ENCODE data around the gene ISG15.

DNA sequence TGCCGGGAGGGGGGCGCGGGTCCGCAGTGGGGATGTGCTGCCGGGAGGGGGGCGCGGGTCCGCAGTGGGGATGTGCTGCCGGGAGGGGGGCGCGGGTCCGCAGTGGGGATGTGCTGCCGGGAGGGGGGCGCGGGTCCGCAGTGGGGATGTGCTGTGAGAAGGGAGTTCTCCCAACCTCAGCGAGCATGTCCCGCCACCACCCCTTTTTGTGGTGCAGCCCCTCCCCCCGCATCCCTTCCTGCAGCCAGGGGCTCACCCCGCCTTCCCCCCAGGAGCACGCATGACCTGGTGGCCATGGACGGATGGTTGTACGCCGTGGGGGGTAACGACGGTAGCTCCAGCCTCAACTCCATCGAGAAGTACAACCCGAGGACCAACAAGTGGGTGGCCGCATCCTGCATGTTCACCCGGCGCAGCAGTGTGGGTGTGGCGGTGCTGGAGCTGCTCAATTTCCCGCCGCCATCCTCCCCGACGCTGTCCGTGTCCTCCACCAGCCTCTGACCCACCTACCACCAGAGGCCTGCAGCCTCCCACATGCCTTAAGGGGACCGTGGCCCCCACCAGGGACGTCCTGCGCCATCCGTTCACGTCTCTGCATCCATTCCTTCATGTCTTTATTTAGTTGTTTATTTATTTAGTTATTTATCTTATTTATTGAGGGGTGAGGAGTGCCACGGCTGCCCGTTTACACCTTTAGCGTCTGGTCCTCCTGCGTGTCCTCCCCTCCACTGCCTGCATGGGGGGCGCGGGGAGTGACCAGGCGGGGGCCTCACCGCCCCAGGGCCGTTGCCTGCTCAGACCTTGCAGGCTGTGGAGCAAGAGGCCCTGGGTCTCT lies 48.4 kb upstream of the ISG15 start:
- TF ChIP-seq, protein P1, sequence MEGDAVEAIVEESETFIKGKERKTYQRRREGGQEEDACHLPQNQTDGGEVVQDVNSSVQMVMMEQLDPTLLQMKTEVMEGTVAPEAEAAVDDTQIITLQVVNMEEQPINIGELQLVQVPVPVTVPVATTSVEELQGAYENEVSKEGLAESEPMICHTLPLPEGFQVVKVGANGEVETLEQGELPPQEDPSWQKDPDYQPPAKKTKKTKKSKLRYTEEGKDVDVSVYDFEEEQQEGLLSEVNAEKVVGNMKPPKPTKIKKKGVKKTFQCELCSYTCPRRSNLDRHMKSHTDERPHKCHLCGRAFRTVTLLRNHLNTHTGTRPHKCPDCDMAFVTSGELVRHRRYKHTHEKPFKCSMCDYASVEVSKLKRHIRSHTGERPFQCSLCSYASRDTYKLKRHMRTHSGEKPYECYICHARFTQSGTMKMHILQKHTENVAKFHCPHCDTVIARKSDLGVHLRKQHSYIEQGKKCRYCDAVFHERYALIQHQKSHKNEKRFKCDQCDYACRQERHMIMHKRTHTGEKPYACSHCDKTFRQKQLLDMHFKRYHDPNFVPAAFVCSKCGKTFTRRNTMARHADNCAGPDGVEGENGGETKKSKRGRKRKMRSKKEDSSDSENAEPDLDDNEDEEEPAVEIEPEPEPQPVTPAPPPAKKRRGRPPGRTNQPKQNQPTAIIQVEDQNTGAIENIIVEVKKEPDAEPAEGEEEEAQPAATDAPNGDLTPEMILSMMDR (IDR thresholded peaks at IDR 0.05 in 2 of 3, conservative IDR thresholded peaks at IDR 0.05 in 1 of 3; ENCODE audit: borderline replicate concordance in 1 of 3, insufficient read depth in 1 of 3, low read depth in 2 of 3, low read length in 2 of 3) = no peak
- TF ChIP-seq POLR2A (IDR thresholded peaks at IDR 0.05; ENCODE audit: borderline replicate concordance, extremely low read depth, insufficient read depth, insufficient read length) (no peak), TCF7L2 (IDR thresholded peaks at IDR 0.05; ENCODE audit: borderline replicate concordance, extremely low read depth, insufficient read depth, insufficient read length) (no peak), SP1 (IDR thresholded peaks at IDR 0.05; ENCODE audit: low read depth) (no peak), POLR2AphosphoS5 (IDR thresholded peaks at IDR 0.05; ENCODE audit: low read depth, low read length) (no peak; the same call in 1 of the 2 replicates), EZH2 (IDR thresholded peaks at IDR 0.05) (no peak), RAD21 (IDR thresholded peaks at IDR 0.05; ENCODE audit: low read depth) (no peak)
- TF ChIP-seq, protein P2, sequence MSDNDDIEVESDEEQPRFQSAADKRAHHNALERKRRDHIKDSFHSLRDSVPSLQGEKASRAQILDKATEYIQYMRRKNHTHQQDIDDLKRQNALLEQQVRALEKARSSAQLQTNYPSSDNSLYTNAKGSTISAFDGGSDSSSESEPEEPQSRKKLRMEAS (IDR thresholded peaks at IDR 0.05) = no peak
